HEK293 (cell line): ENCODE results near the gene SSX4.
"Not testable (repeated sequence)": the region's sequence is repeated elsewhere in the genome, so short reads cannot be mapped to it uniquely, and the experiment has no call there.

ENCODE experiments used
- ZNF140 ChIP-seq: fragments of 450-650 bp; formaldehyde crosslinking; IDR thresholded peaks from 2 replicates; pipeline ENCODE4 v1.5.1; 2016; ENCODE audit warnings: missing biosample characterization, missing genetic modification characterization
- ZNF146 ChIP-seq: fragments of 450-650 bp; formaldehyde crosslinking; IDR thresholded peaks from 2 replicates; pipeline ENCODE4 v1.5.1; 2016; ENCODE audit warnings: missing biosample characterization, missing genetic modification characterization
- ZNF274 ChIP-seq, 2 experiments: fragments of 200-500 bp in 1 of 2; fragments of 450-650 bp in 1 of 2; sonication (Bioruptor generic) in 1 of 2; formaldehyde crosslinking in 1 of 2; IDR thresholded peaks; 2 replicates each; pipeline versions ENCODE4 v1.5.1 to v1.6.1; 2014 to 2016; ENCODE audit warnings: borderline replicate concordance in 1 of 2, inconsistent platforms in 1 of 2, low read length in 1 of 2, missing biosample characterization in 1 of 2, missing genetic modification characterization in 1 of 2
- ZNF654 ChIP-seq: fragments of 450-650 bp; formaldehyde crosslinking; IDR thresholded peaks from 2 replicates; pipeline ENCODE4 v1.5.1; 2016; ENCODE audit warnings: low read depth, missing biosample characterization, missing genetic modification characterization
- ZXDB ChIP-seq: fragments of 450-650 bp; formaldehyde crosslinking; IDR thresholded peaks from 2 replicates; pipeline ENCODE4 v1.5.1; 2016; ENCODE audit warnings: missing biosample characterization, missing genetic modification characterization
- TF ChIP-seq, protein P1 (sequence below): fragments of 450-650 bp; formaldehyde crosslinking; IDR thresholded peaks from 2 replicates; pipeline ENCODE4 v1.5.1; 2016; ENCODE audit warnings: missing biosample characterization, missing genetic modification characterization
- TF ChIP-seq, protein P2 (sequence below): fragments of 450-650 bp; formaldehyde crosslinking; IDR thresholded peaks from 2 replicates; pipeline ENCODE4 v1.5.1; 2016; ENCODE audit warnings: missing biosample characterization, missing genetic modification characterization

DNA sequence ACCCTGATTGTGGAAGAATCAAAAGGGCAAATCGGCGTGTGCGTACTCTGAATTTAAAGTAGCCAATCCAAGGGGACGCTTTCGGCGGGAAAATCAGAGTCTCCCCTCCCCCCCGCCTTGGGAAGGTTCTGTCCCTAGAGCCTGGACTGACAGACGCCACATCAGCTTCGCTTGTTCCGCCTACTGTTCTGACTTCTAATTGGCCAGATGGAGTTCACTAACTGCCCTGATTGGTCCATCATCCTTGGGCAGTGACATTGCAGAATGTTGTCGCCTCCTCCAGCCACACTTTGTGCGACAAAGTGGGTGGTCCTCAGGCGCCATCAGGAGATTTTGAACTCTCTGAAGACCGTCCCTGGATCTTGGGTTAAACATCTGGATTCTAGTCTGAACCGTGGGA, 28.5 kb downstream of the SSX4 start, which contains the start of gene SSX4B:
- TF ChIP-seq ZNF140 (tag by site-specific recombination); ZNF146 (tag by site-specific recombination); ZNF654 (tag by site-specific recombination); ZXDB (tag by site-specific recombination); ZNF274 (IDR thresholded peaks at IDR 0.05; ENCODE audit: low read length); ZNF274 (tag by site-specific recombination; IDR thresholded peaks at IDR 0.05; ENCODE audit: borderline replicate concordance): not testable (repeated sequence)
- TF ChIP-seq, protein P1, sequence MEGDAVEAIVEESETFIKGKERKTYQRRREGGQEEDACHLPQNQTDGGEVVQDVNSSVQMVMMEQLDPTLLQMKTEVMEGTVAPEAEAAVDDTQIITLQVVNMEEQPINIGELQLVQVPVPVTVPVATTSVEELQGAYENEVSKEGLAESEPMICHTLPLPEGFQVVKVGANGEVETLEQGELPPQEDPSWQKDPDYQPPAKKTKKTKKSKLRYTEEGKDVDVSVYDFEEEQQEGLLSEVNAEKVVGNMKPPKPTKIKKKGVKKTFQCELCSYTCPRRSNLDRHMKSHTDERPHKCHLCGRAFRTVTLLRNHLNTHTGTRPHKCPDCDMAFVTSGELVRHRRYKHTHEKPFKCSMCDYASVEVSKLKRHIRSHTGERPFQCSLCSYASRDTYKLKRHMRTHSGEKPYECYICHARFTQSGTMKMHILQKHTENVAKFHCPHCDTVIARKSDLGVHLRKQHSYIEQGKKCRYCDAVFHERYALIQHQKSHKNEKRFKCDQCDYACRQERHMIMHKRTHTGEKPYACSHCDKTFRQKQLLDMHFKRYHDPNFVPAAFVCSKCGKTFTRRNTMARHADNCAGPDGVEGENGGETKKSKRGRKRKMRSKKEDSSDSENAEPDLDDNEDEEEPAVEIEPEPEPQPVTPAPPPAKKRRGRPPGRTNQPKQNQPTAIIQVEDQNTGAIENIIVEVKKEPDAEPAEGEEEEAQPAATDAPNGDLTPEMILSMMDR (tag by site-specific recombination), result not testable (repeated sequence)
- TF ChIP-seq, protein P2, sequence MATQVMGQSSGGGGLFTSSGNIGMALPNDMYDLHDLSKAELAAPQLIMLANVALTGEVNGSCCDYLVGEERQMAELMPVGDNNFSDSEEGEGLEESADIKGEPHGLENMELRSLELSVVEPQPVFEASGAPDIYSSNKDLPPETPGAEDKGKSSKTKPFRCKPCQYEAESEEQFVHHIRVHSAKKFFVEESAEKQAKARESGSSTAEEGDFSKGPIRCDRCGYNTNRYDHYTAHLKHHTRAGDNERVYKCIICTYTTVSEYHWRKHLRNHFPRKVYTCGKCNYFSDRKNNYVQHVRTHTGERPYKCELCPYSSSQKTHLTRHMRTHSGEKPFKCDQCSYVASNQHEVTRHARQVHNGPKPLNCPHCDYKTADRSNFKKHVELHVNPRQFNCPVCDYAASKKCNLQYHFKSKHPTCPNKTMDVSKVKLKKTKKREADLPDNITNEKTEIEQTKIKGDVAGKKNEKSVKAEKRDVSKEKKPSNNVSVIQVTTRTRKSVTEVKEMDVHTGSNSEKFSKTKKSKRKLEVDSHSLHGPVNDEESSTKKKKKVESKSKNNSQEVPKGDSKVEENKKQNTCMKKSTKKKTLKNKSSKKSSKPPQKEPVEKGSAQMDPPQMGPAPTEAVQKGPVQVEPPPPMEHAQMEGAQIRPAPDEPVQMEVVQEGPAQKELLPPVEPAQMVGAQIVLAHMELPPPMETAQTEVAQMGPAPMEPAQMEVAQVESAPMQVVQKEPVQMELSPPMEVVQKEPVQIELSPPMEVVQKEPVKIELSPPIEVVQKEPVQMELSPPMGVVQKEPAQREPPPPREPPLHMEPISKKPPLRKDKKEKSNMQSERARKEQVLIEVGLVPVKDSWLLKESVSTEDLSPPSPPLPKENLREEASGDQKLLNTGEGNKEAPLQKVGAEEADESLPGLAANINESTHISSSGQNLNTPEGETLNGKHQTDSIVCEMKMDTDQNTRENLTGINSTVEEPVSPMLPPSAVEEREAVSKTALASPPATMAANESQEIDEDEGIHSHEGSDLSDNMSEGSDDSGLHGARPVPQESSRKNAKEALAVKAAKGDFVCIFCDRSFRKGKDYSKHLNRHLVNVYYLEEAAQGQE, result not testable (repeated sequence)
